SIG-M5 treated with dmso at 0.1 percent for 504 hours (cell line): ENCODE measurements around the gene SLC31A2.
A peak's percentile ranks its signal among the peaks of the same experiment; 100 is the strongest.
"Not testable (repeated sequence)": the region's sequence is repeated elsewhere in the genome, so short reads cannot be mapped to it uniquely, and the experiment has no call there.

Source experiments
- DNase-seq: peaks from one replicate; lab custom pipeline; 2025; ENCODE audit not compliant: unreplicated experiment; lab: John Stamatoyannopoulos, UW

The SLC31A2 gene

GRCh38 chr9:113149561-113149960, 1.2 kb upstream of the SLC31A2 start:
- DNase-seq = not testable (repeated sequence)

DNA sequence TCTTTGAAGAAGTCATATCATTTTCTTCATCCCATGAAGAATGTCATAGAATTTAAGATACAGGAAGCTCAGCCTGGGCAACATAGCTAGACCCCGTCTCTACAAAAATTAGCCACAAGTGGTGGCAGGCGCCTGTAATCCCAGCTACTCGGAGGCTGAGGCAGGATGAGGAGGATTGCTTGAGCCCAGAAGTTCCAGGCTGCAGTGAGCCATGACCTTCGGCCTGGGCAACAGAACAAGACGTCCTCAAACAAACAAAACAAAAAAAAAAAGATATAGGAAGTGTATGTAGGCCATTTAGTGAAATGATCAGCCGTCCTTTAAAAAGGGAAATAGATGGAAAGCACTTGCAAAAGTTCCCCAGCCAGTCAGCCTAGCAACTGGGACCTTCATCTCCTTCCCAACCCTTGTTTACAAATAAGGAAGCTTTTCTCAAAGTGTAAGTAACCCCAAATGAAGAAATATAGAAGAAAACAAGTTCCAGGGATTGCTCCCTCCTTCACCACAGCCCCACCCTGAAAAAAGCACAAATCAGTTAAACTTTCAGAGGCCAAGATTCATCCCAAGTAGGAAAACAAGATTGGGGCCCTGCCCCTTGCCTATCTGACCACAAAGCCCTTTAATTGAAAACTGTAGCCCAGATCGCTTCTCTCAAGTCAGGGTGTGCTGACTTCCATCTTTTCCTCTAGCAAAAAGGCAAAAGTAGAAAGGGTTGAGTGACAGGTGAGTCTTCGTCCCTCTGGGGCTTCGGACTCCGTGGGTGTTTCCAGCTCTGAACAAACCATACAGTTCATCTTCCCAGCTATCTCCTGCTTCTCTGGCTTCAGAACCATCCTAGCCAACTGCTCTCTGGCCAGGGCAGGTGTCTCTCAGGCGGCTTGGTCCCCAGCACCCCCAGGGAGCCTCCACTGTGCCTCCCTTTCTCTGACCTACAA, 1.2 kb downstream of the SLC31A2 start:
- peak; percentile 49 for DNase-seq

- DNase-seq = no peak
Measured at GRCh38 chr9:113152699-113153098, 1.9 kb downstream of the SLC31A2 start.

- DNase-seq = no peak
Measured at GRCh38 chr9:113153599-113153998, 2.8 kb downstream of the SLC31A2 start.

- no peak for DNase-seq
Measured at GRCh38 chr9:113154471-113154870, 3.7 kb downstream of the SLC31A2 start.

DNA sequence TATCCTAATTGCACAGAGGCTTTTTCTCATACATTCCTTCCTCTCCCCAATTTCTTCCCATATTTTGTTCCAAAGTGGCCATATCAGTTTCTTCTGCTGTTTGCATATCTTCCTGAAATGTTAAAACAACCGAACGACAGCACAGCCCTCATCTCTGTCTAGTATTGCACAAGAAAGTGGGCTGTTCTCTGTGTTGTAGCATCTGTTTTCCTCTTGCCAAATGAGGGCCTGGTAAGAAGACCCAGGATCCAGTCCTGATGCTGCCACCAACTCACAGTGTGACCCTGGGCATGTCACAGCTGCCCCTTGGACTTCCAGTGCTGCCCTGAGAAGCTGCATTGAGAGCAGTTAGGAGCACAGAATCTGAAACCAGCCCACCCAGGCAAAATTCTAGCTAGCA, 4.1 kb downstream of the SLC31A2 start:
- peak; percentile 66 for DNase-seq

DNA sequence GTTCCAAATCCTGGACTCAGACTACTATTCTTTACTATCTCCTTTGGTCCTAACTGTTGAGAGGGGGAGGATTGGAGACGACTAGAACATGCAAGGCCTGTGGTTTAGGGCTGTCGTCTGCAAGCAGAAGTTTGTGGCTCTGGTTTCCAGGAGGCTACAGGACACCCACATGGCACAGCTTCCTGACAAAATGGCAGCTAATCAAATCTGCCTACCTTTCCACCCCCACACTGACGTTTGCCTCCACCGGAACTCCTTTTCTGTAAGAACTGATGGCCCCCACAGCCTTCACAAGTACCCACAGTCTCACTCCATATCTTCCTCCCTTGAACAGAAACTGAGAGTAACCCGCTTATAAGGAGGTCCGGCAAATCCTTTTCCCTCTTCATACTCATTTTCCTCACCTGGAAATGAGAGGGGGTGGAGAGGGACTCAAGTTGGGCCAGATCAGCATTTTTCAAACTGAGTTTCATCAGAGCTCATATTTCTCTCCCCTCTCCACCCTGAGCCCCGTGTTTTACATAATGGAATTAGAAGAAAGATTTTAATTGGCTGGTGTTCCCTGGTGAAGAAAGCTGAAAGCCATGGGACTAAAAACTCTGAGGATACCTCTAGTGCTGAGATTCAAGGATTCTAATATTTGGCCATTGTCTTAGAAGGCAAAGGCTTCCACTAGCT, 5.2 kb downstream of the SLC31A2 start:
- peak; percentile 55 for DNase-seq

- no peak for DNase-seq
Measured at GRCh38 chr9:113156880-113157279, 6.1 kb downstream of the SLC31A2 start.

- DNase-seq = no peak
Measured at GRCh38 chr9:113158446-113158845, 7.6 kb downstream of the SLC31A2 start.

GRCh38 chr9:113160571-113160970, 9.8 kb downstream of the SLC31A2 start:
- DNase-seq = no peak

GRCh38 chr9:113163001-113163400, 12.2 kb downstream of the SLC31A2 start:
- no peak for DNase-seq

DNA sequence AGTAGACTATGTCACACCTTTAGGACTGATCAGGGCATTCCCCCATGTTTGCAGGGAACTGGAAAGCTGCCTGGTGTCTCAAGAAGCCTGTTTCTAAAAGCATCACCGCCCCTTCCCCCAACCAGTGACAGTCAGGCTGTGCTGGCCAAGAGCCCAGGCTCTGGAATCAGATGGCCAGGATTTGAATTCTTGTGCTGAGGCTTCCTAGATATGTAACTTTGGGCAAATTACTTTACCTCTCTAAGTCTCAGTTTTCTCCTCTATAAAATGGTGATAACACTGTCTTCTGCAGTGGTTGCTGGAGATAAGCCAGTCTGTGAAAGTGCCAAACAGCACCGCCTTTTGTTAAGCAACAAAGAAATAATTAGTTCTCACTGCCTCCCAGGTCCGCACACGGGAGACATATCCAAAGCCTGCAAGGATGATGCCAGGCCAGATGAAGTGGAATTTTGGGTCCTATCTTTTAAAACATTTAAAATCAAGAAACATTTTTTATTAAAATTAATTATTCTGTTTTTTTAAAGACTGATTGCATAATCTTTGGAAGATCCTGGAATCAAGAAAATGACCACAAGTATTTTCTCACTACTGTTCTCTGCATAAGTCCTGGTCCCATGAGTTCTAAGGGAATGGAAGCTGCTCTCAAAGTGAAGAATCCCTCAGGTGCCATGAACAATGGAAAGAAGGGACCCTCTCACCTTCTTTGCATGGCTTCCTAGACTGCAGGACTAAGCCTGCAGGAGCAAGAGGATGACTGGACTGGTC, 13.9 kb downstream of the SLC31A2 start:
- no peak for DNase-seq

GRCh38 chr9:113166039-113166438, 15.2 kb downstream of the SLC31A2 start:
- no peak for DNase-seq

DNA sequence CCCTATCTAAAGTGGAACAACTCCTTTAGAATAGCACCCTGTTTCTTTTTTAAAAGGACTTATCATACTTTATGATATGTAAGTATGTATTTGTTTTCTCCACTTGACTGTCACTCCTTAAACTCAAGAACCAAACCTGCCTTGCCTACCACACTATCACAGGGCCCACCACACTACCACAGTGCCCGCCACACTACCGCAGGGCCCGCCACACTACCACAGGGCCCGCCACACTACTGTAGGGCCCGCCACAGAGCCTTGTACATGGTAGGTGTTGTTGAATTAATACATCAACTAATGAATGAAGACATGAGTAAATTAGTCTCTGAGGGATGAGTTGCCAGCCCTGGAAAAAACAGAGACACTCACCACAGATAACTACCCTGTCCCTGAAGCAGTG, 18.0 kb downstream of the SLC31A2 start:
- no peak for DNase-seq

GRCh38 chr9:113173341-113173740, 22.5 kb downstream of the SLC31A2 start:
- DNase-seq = no peak

DNA sequence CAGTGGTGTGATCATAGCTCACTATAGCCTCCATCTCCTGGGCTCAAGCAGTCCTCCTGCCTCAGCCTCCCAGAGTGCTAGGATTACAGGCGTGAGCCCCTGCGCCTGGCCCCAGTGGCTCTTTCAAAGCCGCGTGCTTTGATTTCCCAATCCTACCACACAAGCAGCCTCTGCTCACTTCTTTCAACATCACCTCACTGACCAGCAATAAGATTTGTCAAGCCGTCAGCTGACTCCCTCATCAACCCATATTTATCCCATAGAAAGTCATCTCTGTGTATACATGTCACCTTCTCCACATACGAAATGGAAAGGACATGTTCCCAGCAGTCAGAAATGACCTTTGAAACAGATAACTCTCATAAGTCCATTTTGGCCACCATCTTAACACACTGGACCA, 26.0 kb downstream of the SLC31A2 start:
- no peak for DNase-seq

- DNase-seq = no peak
Measured at GRCh38 chr9:113177251-113177650, 26.4 kb downstream of the SLC31A2 start.

DNA sequence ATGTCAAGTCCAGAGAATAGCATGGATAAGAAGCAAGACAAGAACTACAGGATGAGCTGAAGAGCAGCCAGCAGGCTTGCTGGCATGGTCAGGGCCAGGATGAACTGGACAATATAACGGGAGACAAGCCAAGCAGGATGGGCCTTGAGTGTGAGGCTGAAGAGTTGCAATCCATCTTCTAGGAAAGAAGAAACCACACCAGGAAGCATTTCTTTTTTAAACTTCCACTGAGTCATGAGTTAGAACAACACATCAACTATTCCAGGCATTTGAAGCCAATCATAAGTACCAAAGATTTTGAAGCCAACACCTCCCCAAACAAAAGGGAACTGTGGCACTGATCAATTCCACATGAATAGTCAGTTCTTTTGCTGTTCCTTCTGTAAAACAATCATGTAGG, 27.3 kb downstream of the SLC31A2 start:
- no peak for DNase-seq

- no peak for DNase-seq
Measured at GRCh38 chr9:113179839-113180238, 29.0 kb downstream of the SLC31A2 start.

- DNase-seq = no peak
Measured at GRCh38 chr9:113181165-113181564, 30.4 kb downstream of the SLC31A2 start.

GRCh38 chr9:113183956-113184488, 33.2 kb downstream of the SLC31A2 start:
- no peak for DNase-seq
